ENCODE data around the gene PRPF18.

Gene PRPF18

GRCh38 chr10:13670311-13670710 lies 83.5 kb downstream of the PRPF18 start:
- DNase-seq: no peak

DNA sequence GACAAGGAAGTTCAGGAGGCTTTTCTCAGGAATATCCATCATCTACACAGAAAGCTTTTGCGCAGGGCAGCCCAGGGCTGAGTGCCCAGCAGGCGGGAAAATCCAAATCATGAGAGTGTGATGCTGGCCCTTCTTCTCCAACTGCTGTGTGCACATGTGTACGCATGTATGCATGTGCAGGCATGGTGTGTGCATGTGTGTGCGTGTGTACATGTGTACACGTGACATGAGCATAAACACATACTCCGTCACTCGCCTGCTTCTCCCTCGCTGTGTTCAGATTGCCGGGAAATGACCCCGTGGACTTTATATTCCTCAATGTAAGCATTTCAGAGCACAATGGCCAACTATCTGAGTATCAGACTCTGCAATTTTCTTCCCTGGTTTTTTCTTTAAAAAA lies 85.1 kb downstream of the PRPF18 start:
- DNase-seq: no peak

GRCh38 chr10:13672548-13672947 lies 85.8 kb downstream of the PRPF18 start:
- no peak for DNase-seq

GRCh38 chr10:13673156-13673555 lies 86.4 kb downstream of the PRPF18 start:
- no peak for DNase-seq

DNA sequence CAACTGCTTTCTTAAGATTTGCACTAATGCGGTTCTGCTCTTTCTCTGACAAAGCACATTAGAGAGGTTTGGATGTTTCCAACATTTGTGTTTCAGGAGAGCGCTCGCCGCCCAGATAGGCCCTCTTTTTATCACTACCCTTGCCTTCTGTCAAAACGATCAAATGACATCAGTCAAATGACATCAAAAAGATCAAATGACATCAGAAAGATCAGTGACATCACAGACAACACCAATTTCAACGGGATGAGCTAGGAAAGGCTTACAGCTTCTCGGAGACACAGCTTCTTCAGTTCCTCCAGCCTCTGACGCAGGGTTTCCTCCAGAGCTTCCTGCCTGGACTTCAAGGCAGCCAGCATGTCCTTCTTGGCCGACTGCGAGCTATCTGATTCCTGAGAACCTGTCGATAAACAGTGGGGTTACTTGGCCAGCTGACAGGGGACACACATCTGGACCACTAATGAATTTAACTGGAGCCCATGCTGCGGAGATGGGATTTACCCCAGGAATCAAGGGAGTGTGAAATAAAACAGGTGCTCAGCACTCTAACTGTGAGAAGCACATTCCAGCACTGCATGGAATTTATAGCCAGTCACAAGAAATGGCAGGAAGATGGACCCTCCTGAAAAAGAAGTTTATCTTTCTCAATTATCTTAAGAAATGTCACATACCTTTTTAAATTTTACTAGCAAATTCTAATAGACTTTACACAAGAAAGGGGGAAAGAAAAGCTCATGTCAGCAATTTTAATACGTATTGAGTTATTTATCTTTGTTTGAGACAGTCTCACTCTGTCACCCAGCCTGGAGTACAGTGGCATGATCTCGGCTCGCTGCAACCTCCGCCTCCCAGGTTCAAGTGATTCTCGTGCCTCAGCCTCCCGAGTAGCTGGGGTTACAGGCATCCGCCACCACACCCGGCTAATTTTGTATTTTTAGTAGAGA lies 88.2 kb downstream of the PRPF18 start:
- no peak for DNase-seq

DNA sequence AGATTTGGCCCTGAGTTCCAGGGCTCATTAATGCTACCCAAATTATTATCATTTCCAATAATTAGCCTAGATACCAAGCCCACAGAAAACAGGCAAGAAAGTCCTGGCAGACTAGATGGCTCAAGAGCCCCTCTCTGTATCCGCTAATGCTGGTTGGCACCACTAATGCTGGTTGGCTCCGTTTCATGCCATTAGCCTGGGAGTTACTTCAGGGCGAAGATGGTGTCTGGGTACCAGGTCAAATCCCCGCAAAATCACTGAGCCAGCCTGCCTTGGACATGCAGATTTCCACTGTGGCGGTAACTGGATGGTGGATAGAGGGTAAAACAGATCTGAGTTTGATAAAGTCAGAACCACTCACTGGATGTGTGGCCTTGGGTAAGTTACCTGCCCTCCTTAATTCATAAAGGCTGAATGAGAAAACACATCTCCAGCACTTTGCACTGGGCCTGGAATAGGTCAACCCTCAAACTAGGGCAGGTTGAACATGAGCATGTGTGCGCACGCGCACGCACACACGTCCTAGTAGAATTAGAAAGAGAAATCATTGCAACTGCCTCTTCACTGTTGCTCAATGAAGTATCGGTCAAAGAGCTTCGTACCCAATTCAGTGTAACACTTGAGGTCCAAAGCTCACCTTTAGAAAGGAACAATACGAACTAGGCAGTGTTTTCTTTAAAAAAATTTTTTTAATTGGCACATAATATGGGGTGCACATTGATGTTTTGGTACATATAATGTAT lies 91.5 kb downstream of the PRPF18 start:
- DNase-seq: no peak
